Measurements from ENCODE around the gene WDTC1.
"Not testable (repeated sequence)": the region's sequence is repeated elsewhere in the genome, so short reads cannot be mapped to it uniquely, and the experiment has no call there.

The WDTC1 gene

GRCh38 chr1:27234049-27234882, at the start of gene WDTC1:
Gene WDTC1 (plus strand): TSS chr1:27234632. CDS start chr1:27261055, 26,423 bp downstream.
- DNase-seq: peak; percentile 99
- TF ChIP-seq GATA1 (IDR thresholded peaks at IDR 0.05; ENCODE audit: low read depth, low read length): no peak
- peak; percentile 39 for TF ChIP-seq POLR2A (IDR thresholded peaks at IDR 0.05; ENCODE audit: low read length)

- not testable (repeated sequence) for DNase-seq
Observed at GRCh38 chr1:27184665-27185064, 49.8 kb upstream of the WDTC1 start.

GRCh38 chr1:27192039-27192529, 42.3 kb upstream of the WDTC1 start:
- no peak for DNase-seq
- TF ChIP-seq POLR2A (IDR thresholded peaks at IDR 0.05; ENCODE audit: low read length): no peak

GRCh38 chr1:27193194-27193593, 41.2 kb upstream of the WDTC1 start:
- DNase-seq: no peak
- TF ChIP-seq POLR2A (IDR thresholded peaks at IDR 0.05; ENCODE audit: low read length) (no peak), GATA1 (IDR thresholded peaks at IDR 0.05; ENCODE audit: low read depth, low read length) (no peak)

GRCh38 chr1:27201295-27201694, 33.1 kb upstream of the WDTC1 start:
- TF ChIP-seq POLR2A (IDR thresholded peaks at IDR 0.05; ENCODE audit: low read length) (no peak), GATA1 (IDR thresholded peaks at IDR 0.05; ENCODE audit: low read depth, low read length) (no peak)
- DNase-seq: no peak

- TF ChIP-seq POLR2A (IDR thresholded peaks at IDR 0.05; ENCODE audit: low read length) (no peak), GATA1 (IDR thresholded peaks at IDR 0.05; ENCODE audit: low read depth, low read length) (no peak)
- no peak for DNase-seq
Observed at GRCh38 chr1:27203946-27204345, 30.5 kb upstream of the WDTC1 start.

GRCh38 chr1:27207238-27207637, 27.2 kb upstream of the WDTC1 start:
- not testable (repeated sequence) for DNase-seq

GRCh38 chr1:27208143-27208850, 26.1 kb upstream of the WDTC1 start:
- DNase-seq: not testable (repeated sequence)

- no peak for DNase-seq
- no peak for TF ChIP-seq GATA1 (IDR thresholded peaks at IDR 0.05; ENCODE audit: low read depth, low read length)
- TF ChIP-seq POLR2A (IDR thresholded peaks at IDR 0.05; ENCODE audit: low read length): no peak
Observed at GRCh38 chr1:27216466-27216865, 18.0 kb upstream of the WDTC1 start.

- no peak for DNase-seq
- TF ChIP-seq GATA1 (IDR thresholded peaks at IDR 0.05; ENCODE audit: low read depth, low read length) (no peak), POLR2A (IDR thresholded peaks at IDR 0.05; ENCODE audit: low read length) (no peak)
Observed at GRCh38 chr1:27217401-27217800, 17.0 kb upstream of the WDTC1 start.

- DNase-seq: no peak
- no peak for TF ChIP-seq POLR2A (IDR thresholded peaks at IDR 0.05; ENCODE audit: low read length)
- TF ChIP-seq GATA1 (IDR thresholded peaks at IDR 0.05; ENCODE audit: low read depth, low read length): no peak
Observed at GRCh38 chr1:27218736-27219135, 15.7 kb upstream of the WDTC1 start.

GRCh38 chr1:27220096-27220495, 14.3 kb upstream of the WDTC1 start:
- no peak for DNase-seq
- TF ChIP-seq POLR2A (IDR thresholded peaks at IDR 0.05; ENCODE audit: low read length): no peak
- no peak for TF ChIP-seq GATA1 (IDR thresholded peaks at IDR 0.05; ENCODE audit: low read depth, low read length)

- DNase-seq: not testable (repeated sequence)
Observed at GRCh38 chr1:27220702-27221497, 13.5 kb upstream of the WDTC1 start.

- TF ChIP-seq GATA1 (IDR thresholded peaks at IDR 0.05; ENCODE audit: low read depth, low read length) (no peak), POLR2A (IDR thresholded peaks at IDR 0.05; ENCODE audit: low read length) (no peak)
- DNase-seq: no peak
Observed at GRCh38 chr1:27225621-27226020, 8.8 kb upstream of the WDTC1 start.
